T1000 (cell line): ENCODE data around the gene ITGAL.
A peak's percentile ranks its signal among the peaks of the same experiment; 100 is the strongest.

Experiments
- DNase-seq: peaks from one replicate; lab custom pipeline; 2025; ENCODE audit warnings: mixed read lengths; lab: John Stamatoyannopoulos, UW

Gene ITGAL

DNA sequence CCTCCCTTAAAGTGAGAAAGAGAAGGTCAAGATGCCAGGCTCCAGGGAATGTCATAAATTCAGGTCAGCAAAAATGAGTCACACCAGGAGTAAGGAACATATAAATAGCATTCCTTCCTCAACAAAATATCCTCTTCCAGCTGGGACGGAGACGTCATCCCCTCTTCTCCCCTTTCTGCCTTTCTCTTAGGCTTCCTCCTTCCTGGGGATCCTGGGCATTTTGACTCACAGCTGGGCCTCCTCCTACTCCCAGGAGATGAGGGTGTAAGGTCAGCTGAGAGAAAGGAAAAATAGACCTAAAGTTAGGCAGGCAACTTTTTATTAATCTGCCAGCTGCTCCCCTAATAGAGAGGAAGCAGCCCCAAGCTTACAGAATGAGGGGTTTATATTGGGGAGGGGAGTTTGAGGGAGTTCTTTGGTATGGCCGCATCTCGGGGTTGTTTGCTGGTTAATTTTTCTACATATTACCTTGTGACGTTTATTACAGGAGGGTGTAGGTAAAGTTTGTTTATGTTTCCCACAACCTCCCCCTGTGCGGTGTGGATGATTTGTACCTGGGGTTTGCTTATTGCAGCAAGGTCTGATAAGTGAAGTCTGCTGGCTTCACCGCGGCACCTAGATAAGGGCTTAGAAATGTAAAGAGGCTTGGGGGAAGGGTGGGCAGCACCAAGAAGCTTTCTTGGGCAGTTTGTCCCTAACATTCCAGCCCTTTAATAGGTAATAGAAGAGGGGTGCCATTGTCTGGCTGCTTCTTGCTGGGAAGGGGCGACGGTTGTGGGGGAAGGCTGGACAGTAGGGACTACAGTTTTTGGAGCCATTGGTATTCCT lies 69.2 kb downstream of the ITGAL start:
- peak; percentile 29 for DNase-seq

DNA sequence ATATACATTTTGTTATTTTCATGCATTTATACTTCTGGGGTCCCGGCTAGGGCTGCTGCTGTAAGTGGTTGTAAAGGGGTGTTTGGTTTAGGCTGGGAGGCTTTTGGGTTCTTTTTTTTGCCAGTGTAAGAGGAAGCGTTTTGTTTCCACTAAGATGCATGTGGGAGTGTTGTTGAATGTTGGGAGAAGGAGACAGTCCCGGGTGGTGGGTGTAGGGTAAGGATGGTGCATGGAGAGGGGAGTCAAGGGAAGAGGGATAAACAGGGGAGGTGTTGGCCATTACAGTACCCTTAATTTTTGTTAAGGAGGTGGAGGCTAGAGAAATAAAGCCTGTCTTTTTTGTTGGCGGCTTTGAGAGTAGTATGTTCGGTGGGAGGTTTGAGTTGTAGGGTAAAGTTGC lies 70.5 kb downstream of the ITGAL start:
- DNase-seq, result no peak

DNA sequence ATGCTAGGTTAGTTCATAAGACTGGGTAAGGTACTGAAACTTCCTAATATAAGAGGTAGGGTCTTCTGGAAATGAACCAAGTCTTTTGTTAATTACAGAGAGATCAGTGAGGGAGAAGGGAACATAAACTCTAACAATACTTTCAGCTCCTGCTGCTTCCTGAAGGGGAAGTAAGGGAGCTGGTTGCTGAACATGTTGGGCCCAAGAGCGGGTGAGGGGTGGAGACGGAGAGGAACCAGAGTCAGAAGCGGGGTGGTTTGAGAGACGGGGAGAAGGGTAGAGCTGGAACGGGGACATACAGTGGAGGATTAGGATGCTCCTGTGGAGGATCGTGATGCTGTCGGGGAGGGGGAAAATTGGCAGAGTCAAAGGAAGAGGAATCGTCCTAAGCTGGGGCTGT lies 73.6 kb downstream of the ITGAL start:
- DNase-seq, result no peak

DNA sequence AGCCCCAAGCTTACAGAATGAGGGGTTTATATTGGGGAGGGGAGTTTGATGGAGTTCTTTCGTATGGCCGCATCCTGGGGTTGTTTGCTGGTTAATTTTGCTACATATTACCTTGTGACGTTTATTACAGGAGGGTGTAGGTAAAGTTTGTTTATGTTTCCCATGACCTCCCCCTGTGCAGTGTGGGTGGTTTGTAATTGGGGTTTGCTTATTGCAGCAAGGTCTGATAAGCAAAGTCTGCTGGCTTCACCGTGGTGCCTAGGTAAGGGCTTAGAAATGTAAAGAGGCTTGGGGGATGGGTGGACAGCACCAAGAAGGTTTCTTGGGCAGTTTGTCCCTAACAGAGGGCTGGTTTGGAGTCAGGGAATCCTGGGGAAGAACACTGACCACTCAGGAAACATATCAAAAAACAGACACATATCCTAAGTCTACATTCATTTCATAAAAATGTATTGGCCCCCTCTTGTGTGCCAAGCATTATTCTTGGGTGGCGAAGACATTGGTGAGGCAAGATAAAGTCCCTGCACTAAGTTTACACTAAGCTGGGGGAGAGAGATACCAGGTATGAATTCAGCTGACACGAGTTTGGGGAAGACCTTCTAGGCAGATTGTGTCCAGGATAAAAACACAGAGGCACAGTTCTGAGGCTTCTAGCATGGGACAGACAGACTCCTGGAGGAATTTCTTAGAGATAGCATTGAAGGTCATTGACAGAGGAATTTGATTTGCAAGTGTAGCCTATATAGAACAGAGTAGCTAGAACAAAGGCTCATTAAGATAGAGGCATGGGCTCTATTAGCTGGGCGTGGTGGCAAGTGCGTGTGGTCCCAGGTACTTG lies 76.1 kb downstream of the ITGAL start:
- DNase-seq, result no peak

DNA sequence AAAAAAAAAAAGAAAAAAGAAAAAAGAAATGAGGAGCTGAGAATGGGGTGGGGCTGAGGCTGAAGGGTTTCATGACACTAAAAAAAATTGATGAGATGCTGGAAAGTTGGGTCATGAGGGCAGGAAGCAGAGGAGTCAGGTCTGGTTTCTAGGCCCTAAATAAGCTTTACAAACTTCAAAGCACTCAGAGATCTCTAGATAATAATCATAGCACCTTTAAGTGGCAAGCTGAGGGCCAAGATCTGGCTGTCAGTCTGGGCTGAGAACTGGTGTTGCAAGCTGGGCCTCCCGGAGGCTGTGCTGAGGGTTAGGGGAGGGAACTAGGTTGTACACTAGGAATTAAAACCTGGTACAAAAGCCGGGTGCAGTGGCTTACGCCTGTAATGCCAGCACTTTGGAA lies 79.2 kb downstream of the ITGAL start:
- DNase-seq, result no peak

DNA sequence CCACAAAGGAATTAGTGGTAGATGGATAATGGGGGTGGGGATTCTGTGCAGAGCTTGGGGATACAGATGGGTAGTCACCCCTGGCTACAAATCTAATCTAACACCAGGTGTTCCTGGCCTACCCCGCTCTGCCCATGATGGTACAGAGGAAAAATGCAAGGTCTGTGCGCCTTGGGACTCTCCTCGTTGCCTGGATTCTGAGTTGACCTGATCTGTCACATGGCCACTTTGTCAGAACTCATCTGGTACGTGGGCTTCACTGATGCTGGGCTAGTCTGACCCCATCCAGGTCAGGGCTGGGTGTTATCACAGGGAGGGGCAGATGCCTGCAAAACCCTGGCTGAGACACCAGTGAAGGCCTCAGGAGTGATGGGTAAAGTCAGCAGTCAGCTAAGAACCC lies 80.4 kb downstream of the ITGAL start:
- no peak for DNase-seq

DNA sequence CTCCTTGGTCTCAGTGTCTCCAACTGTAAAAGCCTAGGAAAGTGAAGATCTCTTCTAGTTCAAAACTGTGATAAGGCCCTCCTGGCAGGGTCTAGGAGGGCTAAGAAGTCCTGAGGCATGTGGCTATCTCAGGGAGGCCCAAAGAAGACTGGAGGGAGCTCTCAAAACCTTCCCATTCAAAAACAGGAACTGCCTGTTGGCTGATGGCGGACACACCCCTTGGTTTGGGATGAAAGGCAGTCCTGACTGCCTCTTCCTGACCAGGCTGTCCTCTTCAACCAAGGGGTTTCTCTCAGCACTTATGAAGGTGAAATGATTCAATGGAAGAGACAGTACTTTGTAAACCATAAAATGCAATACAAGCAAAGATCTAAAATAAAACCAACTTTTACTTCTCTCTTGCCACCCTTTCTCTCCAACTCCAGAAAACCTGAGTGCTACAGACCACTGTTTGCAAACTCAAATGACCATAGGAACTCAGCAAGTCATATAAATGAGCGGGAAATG lies 80.9 kb downstream of the ITGAL start:
- DNase-seq, result no peak

DNA sequence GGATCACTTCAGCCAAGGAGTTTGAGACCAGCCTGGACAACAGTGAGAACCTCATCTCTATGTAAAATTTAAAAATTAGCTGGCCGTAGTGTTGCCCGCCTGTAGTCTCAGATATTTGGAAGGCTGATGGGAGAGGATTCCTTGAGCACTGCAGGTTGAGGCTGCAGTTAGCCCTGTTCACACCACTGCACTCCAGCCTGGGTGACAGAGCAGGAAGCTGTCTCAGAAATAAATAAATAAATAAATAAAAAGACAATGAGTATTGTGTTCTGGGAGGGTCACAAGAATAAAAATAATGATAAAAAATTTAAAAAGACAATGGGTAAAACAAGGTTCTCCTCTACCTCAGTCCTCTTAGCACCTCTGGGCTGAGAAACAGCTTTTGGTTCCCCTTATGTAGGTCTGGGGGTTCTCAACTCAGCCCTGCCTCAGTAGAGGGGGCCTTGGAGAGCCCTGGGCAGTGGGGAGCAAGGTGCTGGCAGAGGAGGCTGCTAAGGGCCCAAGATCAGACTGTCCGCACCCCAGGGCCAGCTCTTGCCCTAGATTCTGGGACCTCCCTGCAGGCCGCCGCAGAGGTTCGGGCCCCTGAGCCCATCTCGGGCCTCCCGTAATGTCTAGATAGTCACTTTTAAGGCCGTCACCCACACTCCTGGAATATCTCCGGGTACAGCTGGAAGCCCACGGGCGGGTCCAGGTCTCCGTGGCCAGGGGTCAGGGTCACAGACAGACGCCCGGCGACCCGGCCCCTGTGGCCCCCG lies 82.2 kb downstream of the ITGAL start:
- no peak for DNase-seq

DNA sequence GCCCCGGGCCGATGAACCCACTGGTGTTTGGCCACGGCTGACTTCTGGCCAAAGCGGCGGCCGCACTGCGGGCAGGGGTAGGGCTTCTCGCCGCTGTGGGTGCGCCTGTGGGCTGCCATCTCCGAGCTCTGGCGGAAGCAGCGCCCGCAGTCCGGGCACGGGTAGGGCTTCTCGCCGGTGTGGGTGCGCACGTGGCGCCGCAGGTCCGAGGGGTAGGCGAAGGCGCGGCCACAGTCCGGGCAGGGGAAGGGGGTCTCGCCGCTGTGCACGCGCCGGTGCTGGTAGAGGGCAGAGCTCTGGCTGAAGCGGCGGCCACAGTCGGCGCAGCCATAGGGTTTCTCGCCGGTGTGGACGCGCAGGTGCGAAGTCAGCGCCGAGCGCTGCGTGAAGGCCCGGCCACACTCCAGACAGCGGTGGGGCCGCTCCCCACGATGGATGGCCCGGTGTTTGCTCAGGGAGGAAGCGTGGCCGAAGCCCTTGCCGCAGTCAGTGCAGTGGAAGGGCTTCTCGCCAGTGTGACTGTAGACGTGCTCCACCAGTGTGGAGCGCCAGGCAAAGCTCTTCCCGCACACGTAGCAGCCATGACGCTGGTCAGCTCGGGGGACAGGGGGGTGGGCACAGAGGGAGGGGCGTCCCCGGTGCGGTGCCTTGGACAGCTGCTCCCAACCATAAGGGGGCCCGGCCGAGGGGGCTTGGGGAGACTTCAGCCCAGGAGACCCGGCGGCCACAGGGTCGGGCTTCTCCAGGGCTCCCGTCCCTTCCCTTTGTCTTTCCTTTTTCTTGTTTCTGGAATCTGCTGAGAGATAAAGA lies 83.0 kb downstream of the ITGAL start:
- no peak for DNase-seq

DNA sequence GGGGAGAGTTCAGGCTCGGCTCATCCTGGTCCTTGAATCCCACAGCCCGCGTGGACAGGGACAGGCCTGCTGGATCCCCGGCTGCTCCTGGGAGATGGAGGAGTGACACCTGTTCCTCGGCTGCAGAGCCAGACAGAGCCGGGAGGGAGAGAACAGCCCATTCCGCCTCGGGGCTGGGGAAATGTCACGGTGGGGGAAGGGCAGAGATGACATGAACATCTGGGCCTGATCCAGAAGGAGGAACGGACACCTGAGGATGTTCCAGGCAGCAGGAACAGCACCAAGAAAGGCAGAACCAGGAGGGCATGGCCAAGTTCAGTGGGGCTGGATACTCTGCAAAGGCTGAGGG lies 83.6 kb downstream of the ITGAL start:
- no peak for DNase-seq

DNA sequence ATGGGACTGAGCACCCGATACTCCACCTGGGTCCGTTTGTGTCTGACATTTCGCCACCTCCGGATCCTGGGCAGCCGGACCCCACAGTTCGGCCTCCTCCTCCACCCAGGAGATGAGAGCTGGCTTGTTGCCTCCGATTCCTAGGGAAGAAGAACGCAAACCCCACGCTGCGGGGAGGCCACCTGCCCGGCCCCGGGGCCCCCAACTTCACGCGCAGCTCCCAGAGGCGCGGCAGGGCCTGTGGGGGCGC lies 85.1 kb downstream of the ITGAL start:
- DNase-seq, result no peak

DNA sequence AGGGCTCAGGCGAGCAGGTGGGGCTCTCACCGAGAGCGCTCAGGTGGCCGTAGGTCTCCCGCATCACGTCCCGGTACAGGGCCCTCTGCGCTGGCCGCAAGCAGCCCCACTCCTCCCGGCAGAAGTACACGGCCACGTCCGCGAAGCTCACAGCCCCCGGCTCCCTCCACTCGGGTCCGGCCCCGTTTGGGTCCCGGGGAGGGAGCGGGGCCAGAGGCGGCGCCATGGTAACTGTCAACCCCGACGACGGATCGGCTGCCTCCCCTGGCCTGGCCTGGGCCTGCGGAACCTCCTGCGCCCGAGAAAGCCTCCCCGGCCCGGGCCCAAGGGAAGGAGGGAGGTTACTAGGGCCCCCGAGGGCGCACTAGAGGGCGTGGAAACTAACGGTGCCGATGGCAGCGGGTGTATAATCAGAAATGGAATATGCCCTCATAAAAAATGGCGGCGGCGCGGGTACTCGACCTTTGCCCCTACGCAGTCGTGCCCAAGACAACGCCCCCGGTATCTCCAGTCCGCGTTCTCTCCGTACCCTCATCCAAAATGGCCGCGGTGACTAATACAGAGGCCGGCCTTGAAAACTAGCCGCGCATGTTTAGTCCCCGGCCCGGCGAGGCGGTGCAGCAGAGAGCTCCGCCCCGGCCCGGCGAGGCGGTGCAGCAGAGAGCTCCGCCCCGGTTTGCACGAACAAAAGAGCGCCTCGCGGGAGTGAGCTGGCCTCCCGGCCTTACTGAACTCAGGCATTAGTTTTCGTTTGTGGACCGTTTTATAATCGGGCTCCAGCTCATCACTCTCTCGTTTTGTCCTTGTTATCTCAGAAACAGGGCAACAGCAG lies 85.6 kb downstream of the ITGAL start, which contains the start of gene ZNF764:
ZNF764 (minus strand) TSS at position 418 of the 832 bp plus-strand sequence; CDS start at position 226, 192 bp downstream.
- peak; percentile 97 for DNase-seq

DNA sequence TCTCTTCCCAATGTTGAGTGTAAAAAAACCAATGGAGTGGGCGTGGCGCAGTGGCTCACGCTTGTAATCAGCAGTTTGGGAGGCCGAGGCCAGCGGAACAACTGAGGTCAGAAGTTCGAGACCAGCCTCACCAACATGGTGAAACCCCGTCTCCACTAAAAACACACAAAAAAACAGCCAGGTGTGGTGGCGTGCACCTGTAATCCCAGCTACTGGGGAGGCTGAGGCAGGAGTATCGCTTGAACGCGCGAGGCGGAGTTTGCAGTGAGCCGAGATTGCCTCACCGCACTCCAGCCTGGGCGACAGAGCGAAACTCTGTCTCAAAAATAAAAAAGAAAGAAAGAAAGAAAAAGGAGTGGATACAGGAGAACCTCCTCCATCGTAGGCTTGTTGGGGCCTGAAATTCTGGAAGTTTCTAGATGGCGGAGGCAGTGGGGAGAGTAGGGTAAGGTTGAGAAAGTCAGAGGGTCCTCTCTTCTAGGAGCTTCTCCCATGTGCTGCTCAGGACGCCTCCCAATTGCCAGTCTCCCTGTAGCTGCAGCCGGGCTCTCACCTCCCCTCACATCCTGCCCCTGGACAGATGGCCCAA lies 86.3 kb downstream of the ITGAL start:
- no peak for DNase-seq

DNA sequence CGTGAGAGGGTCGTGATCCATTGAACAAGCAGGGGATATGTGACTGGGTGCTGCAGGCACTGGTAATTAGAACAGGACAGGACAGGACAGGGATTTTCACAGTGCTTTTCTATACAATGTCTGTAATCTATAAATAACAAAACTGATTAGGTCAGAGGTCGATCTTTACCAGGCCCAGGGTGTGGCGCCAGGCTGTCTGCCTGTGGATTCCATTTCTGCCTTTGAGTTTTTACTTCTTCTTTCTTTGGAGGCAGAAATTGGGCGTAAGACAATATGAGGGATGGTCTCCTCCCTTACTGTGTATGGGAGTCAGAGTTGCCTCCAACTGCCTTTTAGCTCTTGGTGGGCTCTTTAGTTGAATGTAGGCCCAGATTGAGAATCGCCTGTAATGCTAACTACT lies 87.1 kb downstream of the ITGAL start:
- DNase-seq, result no peak

DNA sequence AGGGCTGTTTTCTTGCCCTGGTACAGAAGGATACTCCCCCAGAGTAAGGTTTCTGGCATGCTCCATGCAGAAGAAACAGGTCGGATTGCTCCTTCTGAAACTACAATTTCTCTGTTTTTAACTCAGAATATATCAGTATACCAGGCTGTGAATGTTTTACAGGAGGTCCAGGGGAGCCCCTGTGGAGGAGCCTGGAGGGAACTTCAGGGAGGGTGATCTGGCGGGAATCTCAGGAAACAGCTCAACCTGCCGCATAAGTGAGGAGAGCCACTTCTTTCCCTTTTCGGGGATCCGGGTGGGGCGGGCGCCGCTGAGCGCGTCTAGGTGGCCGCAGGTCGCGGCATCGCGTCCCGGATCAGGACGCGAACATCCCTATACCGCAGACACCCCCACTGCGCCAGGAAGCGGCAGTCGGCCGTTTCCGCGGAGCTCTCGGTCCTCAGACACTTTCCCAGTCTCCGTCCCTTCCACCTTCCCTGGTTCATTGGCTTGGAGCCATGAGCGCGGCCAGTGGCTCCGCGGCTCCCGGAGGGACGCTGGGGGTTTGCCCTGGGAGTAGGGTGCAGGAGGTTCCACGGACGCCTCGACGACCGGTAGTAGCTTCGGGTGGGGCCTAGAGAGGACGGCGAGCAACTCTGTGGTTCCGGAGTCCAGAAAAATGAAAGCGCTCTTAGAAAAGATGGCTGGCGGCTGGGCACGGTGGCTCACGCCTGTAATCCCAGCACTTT lies 88.7 kb downstream of the ITGAL start:
- DNase-seq, result no peak

DNA sequence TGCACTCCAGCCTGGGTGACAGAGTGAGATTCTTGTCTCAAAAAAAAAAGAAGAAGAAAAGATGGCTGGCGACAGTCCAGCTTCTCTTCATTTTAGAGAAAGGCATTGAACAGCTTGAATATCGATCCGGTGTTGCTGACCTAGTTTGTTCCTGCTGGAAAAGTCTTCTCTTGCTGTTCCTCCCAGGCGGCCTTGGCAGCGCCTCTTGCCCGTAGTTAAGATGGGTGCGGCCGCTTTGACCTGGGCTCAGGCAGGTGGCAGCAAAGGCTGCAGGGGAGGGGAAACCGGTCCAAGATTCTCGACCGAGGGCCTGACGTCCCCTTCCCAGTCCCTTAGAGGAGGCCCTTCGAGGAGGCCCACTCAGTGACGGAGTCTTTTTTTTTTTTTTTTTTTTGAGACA lies 89.5 kb downstream of the ITGAL start:
- no peak for DNase-seq

DNA sequence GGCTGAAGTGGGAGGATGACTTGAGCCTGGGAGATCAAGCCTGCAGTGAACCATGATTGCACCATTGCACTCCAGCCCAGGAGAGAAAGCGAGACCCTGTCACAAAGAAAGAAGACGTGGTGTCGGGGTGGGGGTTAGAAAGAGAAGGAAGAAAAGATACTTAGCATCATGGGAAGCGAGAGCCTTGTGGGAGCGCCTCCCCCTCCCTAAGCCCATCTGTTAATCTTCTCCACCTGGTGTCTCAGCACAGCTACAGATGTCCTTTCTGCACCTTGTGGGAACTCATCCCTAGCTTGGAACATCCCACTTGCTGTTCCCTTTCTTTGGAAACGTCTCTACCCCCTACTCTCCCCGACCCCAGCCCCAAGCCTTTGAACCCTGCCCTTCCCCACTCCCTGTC lies 93.0 kb downstream of the ITGAL start:
- DNase-seq, result no peak

DNA sequence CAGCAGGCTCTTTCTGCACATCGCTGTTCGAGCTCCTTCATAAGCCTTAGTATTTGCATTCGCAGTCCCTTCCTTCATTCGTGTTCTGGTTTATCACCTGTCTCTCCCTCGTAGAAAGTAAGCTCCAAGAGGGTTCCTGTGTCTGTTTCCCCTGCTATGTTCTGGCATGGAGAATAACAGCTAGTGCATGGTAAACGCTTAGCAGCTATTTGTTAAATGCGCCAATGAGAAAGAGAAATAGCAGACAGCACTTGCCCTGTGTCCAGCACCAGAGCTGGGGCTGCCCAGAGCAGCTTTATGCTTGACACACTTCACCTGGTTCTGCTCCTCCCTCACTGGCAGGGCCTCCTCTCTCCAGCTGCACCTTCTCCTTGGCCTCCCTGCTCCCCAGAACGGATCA lies 93.4 kb downstream of the ITGAL start:
- DNase-seq, result no peak

DNA sequence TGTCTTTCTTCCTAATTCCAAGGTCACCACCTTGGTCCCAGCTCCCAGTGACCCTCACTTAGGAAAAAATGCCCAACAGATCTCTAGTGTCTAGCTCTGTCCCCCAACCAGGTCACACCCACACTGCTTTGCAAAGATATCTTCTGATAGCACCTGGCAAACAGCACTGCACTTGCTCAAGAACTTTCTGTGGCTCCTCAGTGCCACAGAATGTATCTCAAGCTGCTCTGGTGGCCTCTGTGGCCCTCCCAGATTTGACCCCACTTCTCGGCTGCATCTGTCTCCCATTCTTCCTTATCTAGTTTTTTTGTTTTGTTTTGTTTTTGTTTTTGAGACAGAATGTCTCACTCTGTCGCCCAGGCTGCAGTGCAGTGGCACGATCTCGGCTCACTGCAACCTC lies 94.0 kb downstream of the ITGAL start:
- no peak for DNase-seq
